Endothelial cell of umbilical vein (primary cell): ENCODE data around the gene HOXC13. TPM values are rescaled to one million over a fixed set of nuclear protein-coding genes. Genes with fewer than 3 reads are reported as not detected.

Experiments used
- BruUV-seq: library from RNA; stranded (reverse); fragments of 400-500 nt; replicated peaks from 2 replicates; lab custom pipeline; 2021; lab: Mats Ljungman, UMichigan
- CTCF ChIA-PET: fragments of 300-600, 350-600 bp; sonication (Branson Sonifier 250); formaldehyde crosslinking; loops from one replicate; lab custom pipeline; 2021; ENCODE audit warnings: antibody characterized with exemption, inconsistent platforms; lab: Charles Lee
- POLR2A ChIA-PET: fragments of 300-600, 350-600 bp; sonication (Branson Sonifier 250); formaldehyde crosslinking; loops from one replicate; lab custom pipeline; 2021; ENCODE audit warnings: antibody characterized with exemption, inconsistent platforms; lab: Charles Lee
- DNase-seq: peaks from one replicate; pipeline ENCODE4 v3.0.0-alpha.2; 2011; ENCODE audit warnings: low read depth, low spot score
- FAIRE-seq: peaks from 2 replicates; lab custom pipeline; 2011; peaks lifted over from hg19 to GRCh38; lab: Jason Lieb, UNC
- H2AFZ ChIP-seq: 2 replicates; pipeline ENCODE4 v1.6.0; 2012; ENCODE audit warnings: low read depth, low read length, control low read depth, inconsistent platforms
- H3K27ac ChIP-seq: 2 replicates; pipeline ENCODE4 v1.5.1; 2011; ENCODE audit warnings: low read depth, mild to moderate bottlenecking, control low read depth, low read length, moderate library complexity; ENCODE audit not compliant: insufficient read depth
- H3K27me3 ChIP-seq, 2 experiments: 2 replicates each; pipeline versions ENCODE4 v1.6.0 to v1.6.1; 2011; ENCODE audit warnings: low read length in 2 of 2, mixed read lengths in 1 of 2; ENCODE audit not compliant: control insufficient read depth in 2 of 2, insufficient read depth in 2 of 2
- H3K36me3 ChIP-seq, 2 experiments: 2 replicates in 1 of 2; 3 replicates in 1 of 2; pipeline ENCODE4 v1.5.1; 2011; ENCODE audit warnings: low read length in 2 of 2, mild to moderate bottlenecking in 1 of 2, moderate library complexity in 1 of 2; ENCODE audit not compliant: control insufficient read depth in 2 of 2, insufficient read depth in 2 of 2; ENCODE audit errors: extremely low read depth in 1 of 2
- H3K4me1 ChIP-seq: 3 replicates; pipeline ENCODE4 v1.5.1; 2011; ENCODE audit warnings: mild to moderate bottlenecking, low read length; ENCODE audit not compliant: control insufficient read depth, insufficient read depth; ENCODE audit errors: extremely low read depth
- H3K4me2 ChIP-seq: 2 replicates; pipeline ENCODE4 v1.6.1; 2011; ENCODE audit warnings: low read length, control low read depth, mixed read lengths; ENCODE audit not compliant: insufficient read depth
- H3K4me3 ChIP-seq, 3 experiments: fragments of 200-600 bp in 1 of 3; sonication (generic), shearing (Covaris generic) in 1 of 3; replicated peaks in 1 of 3; 2 replicates each; pipeline ENCODE4 v1.5.1; 2011 to 2016; ENCODE audit warnings: control low read depth in 3 of 3, low read length in 3 of 3, mild to moderate bottlenecking in 2 of 3, inconsistent platforms in 1 of 3, low read depth in 1 of 3, moderate library complexity in 1 of 3; ENCODE audit not compliant: insufficient read depth in 1 of 3
- H3K79me2 ChIP-seq: 2 replicates; pipeline ENCODE4 v1.6.0; 2012; ENCODE audit warnings: low read length, inconsistent platforms; ENCODE audit not compliant: control insufficient read depth, insufficient read depth
- H3K9ac ChIP-seq: replicated peaks from 2 replicates; pipeline ENCODE3; 2011; ENCODE audit warnings: low read length, control low read depth; ENCODE audit not compliant: insufficient read depth; ENCODE audit errors: extremely low read depth
- H3K9me1 ChIP-seq: replicated peaks from 3 replicates; pipeline ENCODE4 v1.6.0; 2011; ENCODE audit warnings: mild to moderate bottlenecking, low read length; ENCODE audit not compliant: control insufficient read depth, insufficient read depth; ENCODE audit errors: extremely low read depth
- H3K9me3 ChIP-seq: replicated peaks from 2 replicates; pipeline ENCODE4 v1.5.1; 2012; ENCODE audit warnings: low read length, inconsistent platforms; ENCODE audit not compliant: control insufficient read depth, insufficient read depth
- H4K20me1 ChIP-seq: replicated peaks from 2 replicates; pipeline ENCODE3; 2011; ENCODE audit warnings: mild to moderate bottlenecking, low read length; ENCODE audit not compliant: control insufficient read depth, insufficient read depth; ENCODE audit errors: extremely low read depth
- EZH2 ChIP-seq: IDR thresholded peaks from 2 replicates; pipeline ENCODE4 v1.6.1; 2012; ENCODE audit warnings: borderline replicate concordance, low read depth, mild to moderate bottlenecking, moderate library complexity, low read length, inconsistent platforms; ENCODE audit not compliant: severe bottlenecking
- FOS ChIP-seq: IDR thresholded peaks from 2 replicates; pipeline ENCODE4 v1.6.1; 2011; ENCODE audit warnings: mild to moderate bottlenecking, low read length, moderate library complexity, borderline replicate concordance; ENCODE audit not compliant: insufficient read depth
- GATA2 ChIP-seq: IDR thresholded peaks from 2 replicates; pipeline ENCODE4 v1.7.0; 2011; ENCODE audit warnings: low read depth, mild to moderate bottlenecking, moderate library complexity, mixed read lengths, low read length; ENCODE audit not compliant: insufficient read length, insufficient read depth
- JUN ChIP-seq: IDR thresholded peaks from 2 replicates; pipeline ENCODE4 v1.6.1; 2011; ENCODE audit warnings: borderline replicate concordance, low read depth; ENCODE audit not compliant: insufficient read length, insufficient read depth
- MYC ChIP-seq: IDR thresholded peaks from one replicate; pipeline ENCODE4 v1.6.1; 2011; ENCODE audit warnings: mild to moderate bottlenecking, low read depth, low read length
- POLR2A ChIP-seq: IDR thresholded peaks from 2 replicates; pipeline ENCODE4 v1.6.1; 2012; ENCODE audit warnings: low read depth, mild to moderate bottlenecking, control low read depth, low read length
- dilution Hi-C: fragments of 300-500 bp; cut with MboI; formaldehyde crosslinking; loops from one replicate; pipeline ENCODE4 v1.15.0; 2019; ENCODE audit warnings: low sequenced_read_pairs; ENCODE audit not compliant: extremely low pct_ligation_motif_present
- intact Hi-C: fragments of 100-400 bp; cut with micrococcal nuclease; formaldehyde crosslinking; loops from one replicate; pipeline ENCODE4 v1.10.0; 2022
- polyA plus RNA-seq, 4 experiments: library from polyadenylated mRNA; depleted of rRNA in 3 of 4; stranded (reverse) in 3 of 4; unstranded in 1 of 4; fragments of >200 nt; gene quantifications; 2 replicates each; pipeline versions ENCODE4 v1.2.1 to v1.2.3, GENCODE V29; 2011 to 2012; ENCODE audit warnings: missing spikeins in 1 of 4
- total RNA-seq: library from RNA; stranded (reverse); gene quantifications from 2 replicates; pipeline ENCODE4 v1.2.3, GENCODE V29; 2021
- TF ChIP-seq, protein P1 (sequence below), 2 donors: IDR thresholded peaks; 1 replicate in 1 of 2; 2 replicates in 1 of 2; pipeline ENCODE4 v1.5.1; 2011; ENCODE audit warnings: low read length in 2 of 2, mild to moderate bottlenecking in 2 of 2, moderate library complexity in 2 of 2, control low read depth in 1 of 2, inconsistent platforms in 1 of 2, low read depth in 1 of 2; ENCODE audit not compliant: insufficient read depth in 1 of 2; ENCODE audit errors: extremely low read depth in 1 of 2
- TF ChIP-seq, protein P2 (sequence below): IDR thresholded peaks from 2 replicates; pipeline ENCODE4 v1.6.1; 2011; ENCODE audit not compliant: insufficient read depth, insufficient read length

Gene HOXC13
- total and polyA plus RNA-seq, 2 donors (not counting 3 experiments of a cell fraction or from before 2014, with no cell fraction given) = not detected

DNA sequence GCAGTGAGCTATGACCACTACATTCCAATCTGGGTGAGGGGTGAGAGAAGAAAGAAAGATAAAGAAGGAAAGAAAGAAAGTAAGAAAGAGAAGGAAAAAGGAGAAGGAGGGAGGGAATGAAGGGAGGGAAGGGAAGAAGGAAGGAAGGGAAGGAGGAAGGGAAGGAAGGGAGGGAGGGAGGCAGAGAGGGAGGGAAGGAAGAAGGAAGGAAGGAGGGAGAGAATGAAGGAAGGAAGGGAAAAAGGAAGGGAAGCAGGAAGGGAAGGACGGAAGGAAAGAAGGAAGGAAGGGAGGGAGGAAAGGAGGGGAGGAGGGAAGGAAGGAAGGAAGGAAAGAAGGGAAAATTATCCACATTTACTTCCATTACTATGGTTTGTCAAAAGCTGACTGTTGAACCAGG, 39.4 kb upstream of the HOXC13 start:
- BruUV-seq = no TSS peak
- intact Hi-C loops (no loop called here), dilution Hi-C loops (no loop called here)
- Histone ChIP-seq H3K4me3 (no peak overlapping the region), H3K9ac (no peak overlapping the region), H3K27ac (no peak overlapping the region), H3K9me3 (no peaks in the 10 kb centered on the region), H3K4me1 (no peaks in the 10 kb centered on the region), H3K79me2 (no peaks in the 10 kb centered on the region), H3K36me3 (no peaks in the 10 kb centered on the region), H3K9me1 (no peaks in the 10 kb centered on the region), H3K4me2 (no peak overlapping the region), H2AFZ (no peak overlapping the region), H3K27me3 (peaks cover 5 to 8% of the 10 kb centered on the region in 2 experiments), H4K20me1 (no peaks in the 10 kb centered on the region)
- CTCF ChIA-PET = interaction anchor here (1.7 kb wide), 1 partner anchor 10 kb away, joined by 3 read pairs; no protein-coding TSS in a partner anchor
- POLR2A ChIA-PET = no interaction called here
- no peak for FAIRE-seq
- DNase-seq = no peak
- TF ChIP-seq, protein P1, sequence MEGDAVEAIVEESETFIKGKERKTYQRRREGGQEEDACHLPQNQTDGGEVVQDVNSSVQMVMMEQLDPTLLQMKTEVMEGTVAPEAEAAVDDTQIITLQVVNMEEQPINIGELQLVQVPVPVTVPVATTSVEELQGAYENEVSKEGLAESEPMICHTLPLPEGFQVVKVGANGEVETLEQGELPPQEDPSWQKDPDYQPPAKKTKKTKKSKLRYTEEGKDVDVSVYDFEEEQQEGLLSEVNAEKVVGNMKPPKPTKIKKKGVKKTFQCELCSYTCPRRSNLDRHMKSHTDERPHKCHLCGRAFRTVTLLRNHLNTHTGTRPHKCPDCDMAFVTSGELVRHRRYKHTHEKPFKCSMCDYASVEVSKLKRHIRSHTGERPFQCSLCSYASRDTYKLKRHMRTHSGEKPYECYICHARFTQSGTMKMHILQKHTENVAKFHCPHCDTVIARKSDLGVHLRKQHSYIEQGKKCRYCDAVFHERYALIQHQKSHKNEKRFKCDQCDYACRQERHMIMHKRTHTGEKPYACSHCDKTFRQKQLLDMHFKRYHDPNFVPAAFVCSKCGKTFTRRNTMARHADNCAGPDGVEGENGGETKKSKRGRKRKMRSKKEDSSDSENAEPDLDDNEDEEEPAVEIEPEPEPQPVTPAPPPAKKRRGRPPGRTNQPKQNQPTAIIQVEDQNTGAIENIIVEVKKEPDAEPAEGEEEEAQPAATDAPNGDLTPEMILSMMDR (IDR thresholded peaks at IDR 0.05; ENCODE audit: extremely low read depth in 1 of 2, insufficient read depth in 1 of 2, low read depth in 1 of 2, low read length in 2 of 2) = no peak
- TF ChIP-seq EZH2 (no peak), FOS (no peak), POLR2A (no peak), GATA2 (no peak), MYC (no peak), JUN (no peak)
- TF ChIP-seq, protein P2, sequence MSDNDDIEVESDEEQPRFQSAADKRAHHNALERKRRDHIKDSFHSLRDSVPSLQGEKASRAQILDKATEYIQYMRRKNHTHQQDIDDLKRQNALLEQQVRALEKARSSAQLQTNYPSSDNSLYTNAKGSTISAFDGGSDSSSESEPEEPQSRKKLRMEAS = no peak
